ENCODE data around the gene TUBB2B. TPM values are rescaled to one million over a fixed set of nuclear protein-coding genes. Genes with fewer than 3 reads are reported as not detected.
A peak's percentile ranks its signal among the peaks of the same experiment; 100 is the strongest.

Gene TUBB2B
- total RNA-seq, 1 experiment from 2014 or later: 144 TPM

DNA sequence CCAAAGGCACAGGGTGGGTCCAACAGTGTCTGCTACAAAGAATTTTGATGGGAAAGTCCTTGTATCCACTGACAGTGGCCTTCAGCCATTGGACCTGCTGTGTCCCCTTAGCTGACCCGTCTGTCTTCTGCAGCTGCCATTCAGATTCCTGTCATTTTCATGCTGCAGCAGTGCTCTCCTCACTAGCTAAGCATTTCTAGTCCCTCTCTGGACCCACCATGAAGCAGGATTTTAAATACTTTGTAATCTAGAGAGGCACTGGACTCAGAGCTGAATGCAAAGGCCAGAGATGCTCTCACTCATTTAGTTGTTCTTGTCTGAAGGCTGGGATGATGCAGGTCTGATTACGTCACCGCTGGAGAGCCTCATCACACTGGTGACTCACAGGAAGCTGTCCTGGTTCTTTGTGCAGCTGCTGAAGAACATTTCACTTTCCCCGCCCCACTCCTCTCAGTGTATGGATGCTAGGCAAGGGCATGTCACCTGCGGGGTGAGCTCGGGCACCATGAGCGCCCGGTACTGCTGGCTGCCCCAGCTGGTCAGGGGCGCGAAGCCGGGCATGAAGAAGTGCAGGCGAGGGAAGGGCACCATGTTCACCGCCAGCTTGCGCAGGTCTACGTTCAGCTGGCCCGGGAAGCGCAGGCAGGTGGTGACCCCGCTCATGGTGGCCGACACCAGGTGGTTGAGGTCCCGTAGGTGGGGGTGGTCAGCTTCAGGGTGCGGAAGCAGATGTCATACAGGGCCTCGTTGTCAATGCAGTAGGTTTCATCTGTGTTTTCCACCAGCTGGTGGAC is 50.7 kb downstream of the TUBB2B start:
- no peak for TF ChIP-seq EZH2 (IDR thresholded peaks at IDR 0.05; ENCODE audit: borderline replicate concordance, low read depth, low read length, poor library complexity, severe bottlenecking)
- Histone ChIP-seq H3K9me3 (ENCODE audit: low read depth, low read length, poor library complexity, severe bottlenecking) (no peaks in the 10 kb centered on the region), H3K36me3 (ENCODE audit: insufficient read depth, low read length, poor library complexity, severe bottlenecking) (no peaks in the 10 kb centered on the region), H3K27me3 (replicated peaks; ENCODE audit: insufficient read depth, low read depth, low read length, poor library complexity) (no peaks in the 10 kb centered on the region), H3K4me1 (ENCODE audit: insufficient read depth, low read length, poor library complexity, severe bottlenecking) (no peaks in the 10 kb centered on the region), H3K4me3 (ENCODE audit: low read depth, low read length, poor library complexity, severe bottlenecking) (no peak overlapping the region), H3K27ac (ENCODE audit: low read depth, low read length, poor library complexity, severe bottlenecking) (no peak overlapping the region)
- BruUV-seq (replicated peaks): no TSS peak
- DNase-seq (ENCODE audit: low spot score): peak; percentile 86
- CTCF ChIA-PET: no interaction called here
- POLR2A ChIA-PET (ENCODE audit: low non-redundant PET): no interaction called here
- intact Hi-C loops (cut with micrococcal nuclease; ENCODE audit: unreplicated experiment): no loop called here

DNA sequence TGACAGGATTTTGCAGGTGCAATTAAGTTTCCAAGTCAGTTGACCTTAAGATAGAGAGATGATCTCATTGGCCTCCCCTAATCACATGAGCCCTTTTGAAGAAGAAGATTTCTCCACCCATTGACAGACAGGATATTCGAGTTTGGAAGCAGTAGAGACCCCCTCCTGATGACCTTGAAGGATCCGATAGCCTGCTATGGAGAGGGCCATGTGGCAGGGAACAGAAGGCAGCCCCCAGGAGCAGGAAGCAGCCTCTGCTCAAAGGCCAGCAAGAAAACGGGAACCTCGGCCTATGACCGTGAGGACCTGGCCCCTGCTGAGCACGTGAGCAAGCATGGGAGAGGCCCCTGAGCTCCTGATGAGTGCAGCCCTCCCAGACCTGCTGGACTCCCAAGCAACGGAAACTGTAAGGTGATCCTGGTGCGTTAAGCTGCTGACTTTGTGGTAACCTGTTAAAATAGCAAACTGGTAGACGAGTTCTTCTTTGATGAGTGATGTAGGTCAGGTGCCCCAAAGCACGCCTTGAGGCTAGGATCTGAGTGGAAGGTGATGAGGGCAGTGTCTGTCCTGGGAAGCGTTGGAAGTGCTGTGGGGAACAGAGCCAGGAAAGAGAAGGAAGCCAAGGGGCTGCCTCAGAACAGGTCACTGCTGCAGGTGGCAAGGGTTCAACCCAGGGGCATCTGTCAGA is 51.6 kb downstream of the TUBB2B start:
- Histone ChIP-seq H3K9me3 (ENCODE audit: low read depth, low read length, poor library complexity, severe bottlenecking) (no peaks in the 10 kb centered on the region), H3K36me3 (ENCODE audit: insufficient read depth, low read length, poor library complexity, severe bottlenecking) (no peaks in the 10 kb centered on the region), H3K27ac (ENCODE audit: low read depth, low read length, poor library complexity, severe bottlenecking) (no peak overlapping the region), H3K27me3 (replicated peaks; ENCODE audit: insufficient read depth, low read depth, low read length, poor library complexity) (no peaks in the 10 kb centered on the region), H3K4me1 (ENCODE audit: insufficient read depth, low read length, poor library complexity, severe bottlenecking) (no peaks in the 10 kb centered on the region), H3K4me3 (ENCODE audit: low read depth, low read length, poor library complexity, severe bottlenecking) (no peak overlapping the region)
- no TSS peak for BruUV-seq (replicated peaks)
- CTCF ChIA-PET: no interaction called here
- DNase-seq (ENCODE audit: low spot score): no peak
- TF ChIP-seq, protein P1, sequence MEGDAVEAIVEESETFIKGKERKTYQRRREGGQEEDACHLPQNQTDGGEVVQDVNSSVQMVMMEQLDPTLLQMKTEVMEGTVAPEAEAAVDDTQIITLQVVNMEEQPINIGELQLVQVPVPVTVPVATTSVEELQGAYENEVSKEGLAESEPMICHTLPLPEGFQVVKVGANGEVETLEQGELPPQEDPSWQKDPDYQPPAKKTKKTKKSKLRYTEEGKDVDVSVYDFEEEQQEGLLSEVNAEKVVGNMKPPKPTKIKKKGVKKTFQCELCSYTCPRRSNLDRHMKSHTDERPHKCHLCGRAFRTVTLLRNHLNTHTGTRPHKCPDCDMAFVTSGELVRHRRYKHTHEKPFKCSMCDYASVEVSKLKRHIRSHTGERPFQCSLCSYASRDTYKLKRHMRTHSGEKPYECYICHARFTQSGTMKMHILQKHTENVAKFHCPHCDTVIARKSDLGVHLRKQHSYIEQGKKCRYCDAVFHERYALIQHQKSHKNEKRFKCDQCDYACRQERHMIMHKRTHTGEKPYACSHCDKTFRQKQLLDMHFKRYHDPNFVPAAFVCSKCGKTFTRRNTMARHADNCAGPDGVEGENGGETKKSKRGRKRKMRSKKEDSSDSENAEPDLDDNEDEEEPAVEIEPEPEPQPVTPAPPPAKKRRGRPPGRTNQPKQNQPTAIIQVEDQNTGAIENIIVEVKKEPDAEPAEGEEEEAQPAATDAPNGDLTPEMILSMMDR (conservative IDR thresholded peaks at IDR 0.05; ENCODE audit: low read depth, low read length): no peak
- no peak for TF ChIP-seq EZH2 (IDR thresholded peaks at IDR 0.05; ENCODE audit: borderline replicate concordance, low read depth, low read length, poor library complexity, severe bottlenecking)
- intact Hi-C loops (cut with micrococcal nuclease; ENCODE audit: unreplicated experiment): no loop called here
- POLR2A ChIA-PET (ENCODE audit: low non-redundant PET): no interaction called here

Other genes with a start within 250 kb of the TUBB2B start
- gene NQO2, start 227.8 kb downstream of the TUBB2B start, total RNA-seq (2021): 92.7 and 97.3 TPM in 2 replicates
- 11.4 and 15.0 TPM in 2 replicates for gene RIPK1, start 159.2 kb downstream of the TUBB2B start, total RNA-seq (2021)
- gene BPHL, start 108.9 kb downstream of the TUBB2B start, total RNA-seq (2021): 30.8 and 37.4 TPM in 2 replicates
- gene TUBB2A, start 70.1 kb downstream of the TUBB2B start, total RNA-seq (2021): 93.9 and 112 TPM in 2 replicates
- gene PSMG4, start 31.3 kb upstream of the TUBB2B start, total RNA-seq (2021): 34.4 and 40.8 TPM in 2 replicates
- 6.2 TPM in 2 replicates for gene SLC22A23, start 229.4 kb upstream of the TUBB2B start, total RNA-seq (2021)

Data from A673 (cell line).